SKM-1 treated with dmso at 0.1 percent for 144 hours (cell line): ENCODE measurements around the gene TMEM179.

Experiments
- DNase-seq: peaks from one replicate; lab custom pipeline; 2025; ENCODE audit not compliant: unreplicated experiment; lab: John Stamatoyannopoulos, UW

Gene TMEM179

GRCh38 chr14:104600141-104600643 is 4.4 kb downstream of the TMEM179 start:
- DNase-seq = no peak

GRCh38 chr14:104599446-104599845 is 5.1 kb downstream of the TMEM179 start:
- no peak for DNase-seq

GRCh38 chr14:104598910-104599273 is 5.7 kb downstream of the TMEM179 start:
- DNase-seq = no peak

- no peak for DNase-seq
Observed at GRCh38 chr14:104598039-104598909, 6.3 kb downstream of the TMEM179 start.

GRCh38 chr14:104597576-104597975 is 7.0 kb downstream of the TMEM179 start:
- no peak for DNase-seq

- no peak for DNase-seq
Observed at GRCh38 chr14:104596927-104597351, 7.6 kb downstream of the TMEM179 start.

- DNase-seq = no peak
Observed at GRCh38 chr14:104596451-104596918, 8.1 kb downstream of the TMEM179 start.

- no peak for DNase-seq
Observed at GRCh38 chr14:104595911-104596450, 8.6 kb downstream of the TMEM179 start.

GRCh38 chr14:104595116-104595675 is 9.4 kb downstream of the TMEM179 start:
- DNase-seq = no peak

- DNase-seq = no peak
Observed at GRCh38 chr14:104594310-104595046, 10.1 kb downstream of the TMEM179 start.

- DNase-seq = no peak
Observed at GRCh38 chr14:104593710-104594136, 10.8 kb downstream of the TMEM179 start.

GRCh38 chr14:104593241-104593701 is 11.3 kb downstream of the TMEM179 start:
- DNase-seq = no peak

GRCh38 chr14:104592785-104593184 is 11.8 kb downstream of the TMEM179 start:
- DNase-seq = no peak

- DNase-seq = no peak
Observed at GRCh38 chr14:104592292-104592672, 12.3 kb downstream of the TMEM179 start.

GRCh38 chr14:104591506-104592291 is 12.9 kb downstream of the TMEM179 start:
- DNase-seq = no peak

- no peak for DNase-seq
Observed at GRCh38 chr14:104591031-104591430, 13.5 kb downstream of the TMEM179 start.

- no peak for DNase-seq
Observed at GRCh38 chr14:104590240-104590965, 14.2 kb downstream of the TMEM179 start.

- DNase-seq = no peak
Observed at GRCh38 chr14:104589338-104590195, 15.0 kb downstream of the TMEM179 start.
